ENCODE measurements around the gene CCP110.
A peak's percentile ranks its signal among the peaks of the same experiment; 100 is the strongest.

The CCP110 gene

GRCh38 chr16:19524616-19525384, 1.1 kb downstream of the CCP110 start:
- TF ChIP-seq CTCF (IDR thresholded peaks at IDR 0.05; ENCODE audit: low read depth, low read length) (no peak), EZH2phosphoT487 (IDR thresholded peaks at IDR 0.05; ENCODE audit: low read depth) (no peak)
- Histone ChIP-seq H3K4me3 (ENCODE audit: low read length) (peak overlapping the region; percentile 91), H3K4me1 (ENCODE audit: low read length) (peaks cover 31% of the 10 kb centered on the region), H2AFZ (ENCODE audit: low read depth, low read length) (peak overlapping the region; percentile 24), H4K20me1 (ENCODE audit: insufficient read depth, low read length) (no peaks in the 10 kb centered on the region), H3K9me3 (ENCODE audit: insufficient read depth, low read length) (no peaks in the 10 kb centered on the region), H3K79me2 (ENCODE audit: low read length) (peaks cover 52% of the 10 kb centered on the region), H3K27me3 (ENCODE audit: low read depth, low read length) (no peaks in the 10 kb centered on the region), H3K36me3 (replicated peaks; ENCODE audit: low read depth, low read length) (peaks cover 14% of the 10 kb centered on the region), H3K4me2 (ENCODE audit: low read length) (peak overlapping the region; percentile 86), H3K9ac (ENCODE audit: low read length) (peak overlapping the region; percentile 84), H3K27ac (ENCODE audit: low read length) (peak overlapping the region; percentile 54)

- Histone ChIP-seq H3K4me3 (ENCODE audit: low read length) (peak overlapping the region; percentile 91), H3K9ac (ENCODE audit: low read length) (peak overlapping the region; percentile 84), H3K36me3 (replicated peaks; ENCODE audit: low read depth, low read length) (peaks cover 14% of the 10 kb centered on the region), H4K20me1 (ENCODE audit: insufficient read depth, low read length) (no peaks in the 10 kb centered on the region), H3K4me2 (ENCODE audit: low read length) (peak overlapping the region; percentile 86), H3K4me1 (ENCODE audit: low read length) (peaks cover 31% of the 10 kb centered on the region), H2AFZ (ENCODE audit: low read depth, low read length) (no peak overlapping the region), H3K9me3 (ENCODE audit: insufficient read depth, low read length) (no peaks in the 10 kb centered on the region), H3K27me3 (ENCODE audit: low read depth, low read length) (no peaks in the 10 kb centered on the region), H3K27ac (ENCODE audit: low read length) (peak overlapping the region; percentile 54; the same call in 1 of the 2 replicates), H3K79me2 (ENCODE audit: low read length) (peaks cover 47% of the 10 kb centered on the region)
- TF ChIP-seq CTCF (IDR thresholded peaks at IDR 0.05; ENCODE audit: low read depth, low read length) (no peak), EZH2phosphoT487 (IDR thresholded peaks at IDR 0.05; ENCODE audit: low read depth) (no peak)
Measured at GRCh38 chr16:19525385-19525723, 1.6 kb downstream of the CCP110 start.

- TF ChIP-seq EZH2phosphoT487 (IDR thresholded peaks at IDR 0.05; ENCODE audit: low read depth) (no peak), CTCF (IDR thresholded peaks at IDR 0.05; ENCODE audit: low read depth, low read length) (no peak)
- peaks cover 19% of the 10 kb centered on the region for H3K36me3 ChIP-seq (replicated peaks; ENCODE audit: low read depth, low read length)
- no peak overlapping the region for H2AFZ ChIP-seq (ENCODE audit: low read depth, low read length)
- H4K20me1 ChIP-seq (ENCODE audit: insufficient read depth, low read length): no peaks in the 10 kb centered on the region
- peaks cover 23% of the 10 kb centered on the region for H3K4me1 ChIP-seq (ENCODE audit: low read length)
- no peaks in the 10 kb centered on the region for H3K9me3 ChIP-seq (ENCODE audit: insufficient read depth, low read length)
- no peak overlapping the region for H3K9ac ChIP-seq (ENCODE audit: low read length)
- H3K27ac ChIP-seq (ENCODE audit: low read length): no peak overlapping the region
- peaks cover 31% of the 10 kb centered on the region for H3K79me2 ChIP-seq (ENCODE audit: low read length)
- no peak overlapping the region for H3K4me3 ChIP-seq (ENCODE audit: low read length)
- H3K27me3 ChIP-seq (ENCODE audit: low read depth, low read length): no peaks in the 10 kb centered on the region
- H3K4me2 ChIP-seq (ENCODE audit: low read length): no peak overlapping the region
Measured at GRCh38 chr16:19527161-19527560, 3.4 kb downstream of the CCP110 start.

- H3K79me2 ChIP-seq (ENCODE audit: low read length): peaks cover 31% of the 10 kb centered on the region
- no peak overlapping the region for H3K4me2 ChIP-seq (ENCODE audit: low read length)
- H3K36me3 ChIP-seq (replicated peaks; ENCODE audit: low read depth, low read length): peaks cover 34% of the 10 kb centered on the region
- peaks cover 10% of the 10 kb centered on the region for H3K4me1 ChIP-seq (ENCODE audit: low read length)
- no peak overlapping the region for H2AFZ ChIP-seq (ENCODE audit: low read depth, low read length)
- H3K4me3 ChIP-seq (ENCODE audit: low read length): no peak overlapping the region
- no peak overlapping the region for H3K27ac ChIP-seq (ENCODE audit: low read length)
- no peaks in the 10 kb centered on the region for H4K20me1 ChIP-seq (ENCODE audit: insufficient read depth, low read length)
- H3K27me3 ChIP-seq (ENCODE audit: low read depth, low read length): no peaks in the 10 kb centered on the region
- no peak for TF ChIP-seq CTCF (IDR thresholded peaks at IDR 0.05; ENCODE audit: low read depth, low read length)
- no peak for TF ChIP-seq EZH2phosphoT487 (IDR thresholded peaks at IDR 0.05; ENCODE audit: low read depth)
- H3K9me3 ChIP-seq (ENCODE audit: insufficient read depth, low read length): no peaks in the 10 kb centered on the region
- H3K9ac ChIP-seq (ENCODE audit: low read length): no peak overlapping the region
Measured at GRCh38 chr16:19528666-19529065, 4.9 kb downstream of the CCP110 start.
